ENCODE results near the gene LRP5. TPM values are rescaled to one million over a fixed set of nuclear protein-coding genes. Genes with fewer than 3 reads are reported as not detected.

LRP5 gene
- total and polyA plus RNA-seq, 2 experiments from 2014 or later: 26.9 to 51.1 TPM

DNA sequence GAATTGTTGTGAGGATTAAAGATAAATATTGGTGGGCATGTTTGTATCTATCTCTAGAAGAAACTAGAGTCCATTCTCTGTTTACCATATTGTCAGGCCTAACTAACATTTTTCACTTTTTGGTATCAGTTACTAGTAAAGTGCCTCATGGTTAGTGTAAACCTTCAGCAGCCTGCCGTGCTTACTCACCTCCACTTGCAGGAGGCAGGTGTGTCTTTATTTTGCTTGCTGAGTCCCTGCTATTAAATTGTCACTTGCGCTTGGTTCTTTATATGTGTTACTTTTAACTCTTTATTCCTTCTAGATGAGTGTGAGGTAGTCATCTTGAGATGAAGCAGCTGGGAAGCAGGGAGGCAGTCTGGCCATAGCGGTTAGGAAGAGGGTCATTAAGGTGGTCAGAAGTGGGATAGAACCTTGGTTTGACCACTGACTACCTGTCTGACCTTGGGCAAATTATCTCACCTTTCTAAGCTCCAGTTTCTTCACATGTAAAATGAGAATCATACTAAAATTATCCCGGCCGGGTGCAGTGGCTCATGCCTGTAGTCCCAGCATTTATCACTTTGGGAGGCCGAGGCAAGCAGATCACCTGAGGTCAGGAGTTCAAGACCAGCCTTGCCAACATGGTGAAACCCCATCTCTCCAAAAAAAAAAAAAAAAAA lies 169.3 kb downstream of the LRP5 start (continued):
- TF ChIP-seq, protein P1, sequence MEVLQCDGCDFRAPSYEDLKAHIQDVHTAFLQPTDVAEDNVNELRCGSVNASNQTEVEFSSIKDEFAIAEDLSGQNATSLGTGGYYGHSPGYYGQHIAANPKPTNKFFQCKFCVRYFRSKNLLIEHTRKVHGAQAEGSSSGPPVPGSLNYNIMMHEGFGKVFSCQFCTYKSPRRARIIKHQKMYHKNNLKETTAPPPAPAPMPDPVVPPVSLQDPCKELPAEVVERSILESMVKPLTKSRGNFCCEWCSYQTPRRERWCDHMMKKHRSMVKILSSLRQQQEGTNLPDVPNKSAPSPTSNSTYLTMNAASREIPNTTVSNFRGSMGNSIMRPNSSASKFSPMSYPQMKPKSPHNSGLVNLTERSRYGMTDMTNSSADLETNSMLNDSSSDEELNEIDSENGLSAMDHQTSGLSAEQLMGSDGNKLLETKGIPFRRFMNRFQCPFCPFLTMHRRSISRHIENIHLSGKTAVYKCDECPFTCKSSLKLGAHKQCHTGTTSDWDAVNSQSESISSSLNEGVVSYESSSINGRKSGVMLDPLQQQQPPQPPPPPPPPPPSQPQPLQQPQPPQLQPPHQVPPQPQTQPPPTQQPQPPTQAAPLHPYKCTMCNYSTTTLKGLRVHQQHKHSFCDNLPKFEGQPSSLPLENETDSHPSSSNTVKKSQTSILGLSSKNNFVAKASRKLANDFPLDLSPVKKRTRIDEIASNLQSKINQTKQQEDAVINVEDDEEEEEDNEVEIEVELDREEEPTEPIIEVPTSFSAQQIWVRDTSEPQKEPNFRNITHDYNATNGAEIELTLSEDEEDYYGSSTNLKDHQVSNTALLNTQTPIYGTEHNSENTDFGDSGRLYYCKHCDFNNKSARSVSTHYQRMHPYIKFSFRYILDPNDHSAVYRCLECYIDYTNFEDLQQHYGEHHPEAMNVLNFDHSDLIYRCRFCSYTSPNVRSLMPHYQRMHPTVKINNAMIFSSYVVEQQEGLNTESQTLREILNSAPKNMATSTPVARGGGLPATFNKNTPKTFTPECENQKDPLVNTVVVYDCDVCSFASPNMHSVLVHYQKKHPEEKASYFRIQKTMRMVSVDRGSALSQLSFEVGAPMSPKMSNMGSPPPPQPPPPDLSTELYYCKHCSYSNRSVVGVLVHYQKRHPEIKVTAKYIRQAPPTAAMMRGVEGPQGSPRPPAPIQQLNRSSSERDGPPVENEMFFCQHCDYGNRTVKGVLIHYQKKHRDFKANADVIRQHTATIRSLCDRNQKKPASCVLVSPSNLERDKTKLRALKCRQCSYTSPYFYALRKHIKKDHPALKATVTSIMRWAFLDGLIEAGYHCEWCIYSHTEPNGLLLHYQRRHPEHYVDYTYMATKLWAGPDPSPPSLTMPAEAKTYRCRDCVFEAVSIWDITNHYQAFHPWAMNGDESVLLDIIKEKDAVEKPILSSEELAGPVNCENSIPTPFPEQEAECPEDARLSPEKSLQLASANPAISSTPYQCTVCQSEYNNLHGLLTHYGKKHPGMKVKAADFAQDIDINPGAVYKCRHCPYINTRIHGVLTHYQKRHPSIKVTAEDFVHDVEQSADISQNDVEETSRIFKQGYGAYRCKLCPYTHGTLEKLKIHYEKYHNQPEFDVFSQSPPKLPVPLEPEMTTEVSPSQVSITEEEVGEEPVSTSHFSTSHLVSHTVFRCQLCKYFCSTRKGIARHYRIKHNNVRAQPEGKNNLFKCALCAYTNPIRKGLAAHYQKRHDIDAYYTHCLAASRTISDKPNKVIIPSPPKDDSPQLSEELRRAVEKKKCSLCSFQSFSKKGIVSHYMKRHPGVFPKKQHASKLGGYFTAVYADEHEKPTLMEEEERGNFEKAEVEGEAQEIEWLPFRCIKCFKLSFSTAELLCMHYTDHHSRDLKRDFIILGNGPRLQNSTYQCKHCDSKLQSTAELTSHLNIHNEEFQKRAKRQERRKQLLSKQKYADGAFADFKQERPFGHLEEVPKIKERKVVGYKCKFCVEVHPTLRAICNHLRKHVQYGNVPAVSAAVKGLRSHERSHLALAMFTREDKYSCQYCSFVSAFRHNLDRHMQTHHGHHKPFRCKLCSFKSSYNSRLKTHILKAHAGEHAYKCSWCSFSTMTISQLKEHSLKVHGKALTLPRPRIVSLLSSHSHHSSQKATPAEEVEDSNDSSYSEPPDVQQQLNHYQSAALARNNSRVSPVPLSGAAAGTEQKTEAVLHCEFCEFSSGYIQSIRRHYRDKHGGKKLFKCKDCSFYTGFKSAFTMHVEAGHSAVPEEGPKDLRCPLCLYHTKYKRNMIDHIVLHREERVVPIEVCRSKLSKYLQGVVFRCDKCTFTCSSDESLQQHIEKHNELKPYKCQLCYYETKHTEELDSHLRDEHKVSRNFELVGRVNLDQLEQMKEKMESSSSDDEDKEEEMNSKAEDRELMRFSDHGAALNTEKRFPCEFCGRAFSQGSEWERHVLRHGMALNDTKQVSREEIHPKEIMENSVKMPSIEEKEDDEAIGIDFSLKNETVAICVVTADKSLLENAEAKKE (CRISPR knock-in tag; IDR thresholded peaks at IDR 0.05): no peak
- no peak for TF ChIP-seq ZNF331 (CRISPR knock-in tag; IDR thresholded peaks at IDR 0.05; ENCODE audit: low read depth)
- no peak for TF ChIP-seq ZNF114 (CRISPR knock-in tag; IDR thresholded peaks at IDR 0.05)
- no peak for TF ChIP-seq EZH2 (IDR thresholded peaks at IDR 0.05; ENCODE audit: low read depth, unreplicated experiment)
- TF ChIP-seq, protein P2, sequence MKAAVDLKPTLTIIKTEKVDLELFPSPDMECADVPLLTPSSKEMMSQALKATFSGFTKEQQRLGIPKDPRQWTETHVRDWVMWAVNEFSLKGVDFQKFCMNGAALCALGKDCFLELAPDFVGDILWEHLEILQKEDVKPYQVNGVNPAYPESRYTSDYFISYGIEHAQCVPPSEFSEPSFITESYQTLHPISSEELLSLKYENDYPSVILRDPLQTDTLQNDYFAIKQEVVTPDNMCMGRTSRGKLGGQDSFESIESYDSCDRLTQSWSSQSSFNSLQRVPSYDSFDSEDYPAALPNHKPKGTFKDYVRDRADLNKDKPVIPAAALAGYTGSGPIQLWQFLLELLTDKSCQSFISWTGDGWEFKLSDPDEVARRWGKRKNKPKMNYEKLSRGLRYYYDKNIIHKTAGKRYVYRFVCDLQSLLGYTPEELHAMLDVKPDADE (IDR thresholded peaks at IDR 0.05): no peak

DNA sequence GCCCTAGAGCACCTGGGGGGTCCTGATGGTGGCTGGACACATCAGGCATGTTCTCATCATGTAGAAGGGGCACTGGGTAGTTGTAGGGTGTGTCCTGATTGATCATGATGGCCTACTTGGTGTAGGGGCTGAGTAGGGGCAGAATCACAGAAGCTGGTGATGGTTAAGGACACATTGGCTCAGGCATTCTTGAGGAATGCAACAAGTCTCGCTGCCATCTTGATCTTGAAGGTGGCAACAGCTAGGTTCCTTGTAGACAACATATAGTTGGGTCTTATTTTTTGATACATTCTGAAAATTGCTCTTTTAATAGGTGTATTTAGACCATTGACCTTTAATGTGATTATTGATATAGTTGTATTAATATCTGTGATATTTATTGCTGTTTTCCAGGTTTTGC lies 176.2 kb downstream of the LRP5 start:
- Mint-ChIP-seq H3K4me1 (peaks cover 36% of the 10 kb centered on the region), H3K27ac (peak overlapping the region; percentile 46; the same call in 1 of the 2 replicates), H3K36me3 (ENCODE audit: low read depth) (peaks cover 17% of the 10 kb centered on the region), H3K4me3 (no peak overlapping the region), H3K27me3 (ENCODE audit: insufficient read depth, low read depth, poor library complexity) (peaks cover 6% of the 10 kb centered on the region), H3K9me3 (peaks cover 7% of the 10 kb centered on the region; the same call in 2 of the 3 replicates)
- Histone ChIP-seq H3K79me2 (replicated peaks; ENCODE audit: insufficient read depth) (peaks cover 100% of the 10 kb centered on the region), H3K4me3 (no peak overlapping the region), H3K27ac (ENCODE audit: low read depth) (no peak overlapping the region), H3K27me3 (ENCODE audit: insufficient read depth) (no peaks in the 10 kb centered on the region), H3K4me1 (ENCODE audit: insufficient read depth) (peaks cover 28% of the 10 kb centered on the region), H4K20me1 (replicated peaks; ENCODE audit: insufficient read depth) (peaks cover 85% of the 10 kb centered on the region), H3F3A (replicated peaks; ENCODE audit: low read depth) (no peaks in the 10 kb centered on the region), H3K9me2 (ENCODE audit: insufficient read depth) (no peaks in the 10 kb centered on the region), H2AFZ (no peak overlapping the region), H3K4me2 (no peak overlapping the region), H3K36me3 (ENCODE audit: insufficient read depth) (no peaks in the 10 kb centered on the region)
- DNase-seq (ENCODE audit: low spot score) (no peak), ATAC-seq (no peak)
- TF ChIP-seq ZNF331 (CRISPR knock-in tag; IDR thresholded peaks at IDR 0.05; ENCODE audit: low read depth): no peak
- TF ChIP-seq STAT1 (IDR thresholded peaks at IDR 0.05; ENCODE audit: unreplicated experiment): no peak
- no peak for TF ChIP-seq POLR2AphosphoS5 (IDR thresholded peaks at IDR 0.05; ENCODE audit: low read depth)
- TF ChIP-seq ZNF114 (CRISPR knock-in tag; IDR thresholded peaks at IDR 0.05): no peak
- TF ChIP-seq EZH2phosphoT487 (IDR thresholded peaks at IDR 0.05; ENCODE audit: unreplicated experiment): no peak
